GM12878 (cell line): ENCODE results near the gene CTRL. TPM values are rescaled to one million over a fixed set of nuclear protein-coding genes. Genes with fewer than 3 reads are reported as not detected.

Experiments used
- ATAC-seq: fragments of 200-7000 bp; cut with Tn5 transposase; 3 replicates; pipeline ENCODE4 v1.9.1; 2020; ENCODE audit warnings: mild to moderate bottlenecking, moderate library complexity
- BruUV-seq: library from RNA; stranded (reverse); fragments of 400-500 nt; replicated peaks from 2 replicates; lab custom pipeline; 2021; lab: Mats Ljungman, UMichigan
- CTCF ChIA-PET: fragments of 300-600 bp; sonication (Branson Sonifier 250); formaldehyde crosslinking; extraction: SDS; loops from one replicate; lab custom pipeline; 2021; ENCODE audit warnings: inconsistent platforms; lab: Yijun Ruan, JAX
- POLR2A ChIA-PET: fragments of 350-600 bp; formaldehyde crosslinking; extraction: SDS; loops from one replicate; lab custom pipeline; 2021; ENCODE audit warnings: inconsistent platforms; lab: Charles Lee
- RAD21 ChIA-PET: fragments of 300-600 bp; sonication (Branson Sonifier 250); formaldehyde crosslinking; loops from one replicate; lab custom pipeline; 2023; ENCODE audit warnings: antibody characterized with exemption; ENCODE audit not compliant: unreplicated experiment; lab: Charles Lee
- SMC1A ChIA-PET: fragments of 300-600 bp; sonication (Branson Sonifier 250); formaldehyde crosslinking; loops from one replicate; lab custom pipeline; 2023; ENCODE audit not compliant: unreplicated experiment, uncharacterized antibody; lab: Charles Lee
- DNase-seq: peaks from one replicate; pipeline ENCODE4 v3.0.0-alpha.2; 2011; ENCODE audit warnings: low read depth, low spot score
- FAIRE-seq: peaks from 3 replicates; lab custom pipeline; 2011; peaks lifted over from hg19 to GRCh38; lab: Jason Lieb, UNC
- H2AFZ ChIP-seq: 2 replicates; pipeline ENCODE4 v1.6.0; 2011; ENCODE audit warnings: low read depth, low read length, control low read depth; ENCODE audit not compliant: control insufficient read depth
- H3K27ac ChIP-seq: 2 replicates; pipeline ENCODE4 v1.5.1; 2011; ENCODE audit warnings: control low read depth; ENCODE audit not compliant: control insufficient read depth, insufficient read depth
- H3K27me3 ChIP-seq, 2 experiments: replicated peaks in 1 of 2; 2 replicates each; pipeline versions ENCODE4 v1.6.0 to v1.6.1; 2011; ENCODE audit warnings: low read length in 1 of 2; ENCODE audit not compliant: control insufficient read depth in 2 of 2, insufficient read depth in 2 of 2
- H3K36me3 ChIP-seq, 2 experiments: 2 replicates each; pipeline ENCODE4 v1.5.1; 2011; ENCODE audit warnings: low read length in 1 of 2; ENCODE audit not compliant: control insufficient read depth in 2 of 2, insufficient read depth in 2 of 2
- H3K4me1 ChIP-seq: 2 replicates; pipeline ENCODE4 v1.6.1; 2011; ENCODE audit warnings: mild to moderate bottlenecking, low read length, moderate library complexity, mixed read lengths; ENCODE audit not compliant: control insufficient read depth, insufficient read depth
- H3K4me2 ChIP-seq: 2 replicates; pipeline ENCODE4 v1.6.0; 2011; ENCODE audit warnings: control low read depth; ENCODE audit not compliant: control insufficient read depth, insufficient read depth
- H3K4me3 ChIP-seq: fragments of 200-600 bp; sonication (generic); 2 replicates; pipeline ENCODE4 v1.5.1; 2016
- H3K79me2 ChIP-seq: 2 replicates; pipeline ENCODE4 v1.6.0; 2011; ENCODE audit warnings: low read length; ENCODE audit not compliant: control insufficient read depth, insufficient read depth
- H3K9ac ChIP-seq: 2 replicates; pipeline ENCODE4 v1.8.0; 2011; ENCODE audit warnings: low read length, control low read depth, mixed read lengths; ENCODE audit not compliant: control insufficient read depth, insufficient read depth
- H3K9me3 ChIP-seq: replicated peaks from 3 replicates; pipeline ENCODE4 v1.5.1; 2011; ENCODE audit warnings: mild to moderate bottlenecking, low read length; ENCODE audit not compliant: control insufficient read depth, insufficient read depth
- H4K20me1 ChIP-seq: 2 replicates; pipeline ENCODE4 v1.6.0; 2011; ENCODE audit not compliant: control insufficient read depth, insufficient read depth
- BHLHE40 ChIP-seq, 2 experiments: fragments of 450-650 bp in 1 of 2; IDR thresholded peaks; 2 replicates each; pipeline ENCODE4 v1.6.1; 2011 to 2017; ENCODE audit warnings: low read depth in 2 of 2, borderline replicate concordance in 1 of 2, improper control_type of control experiment in 1 of 2, low read length in 1 of 2, mild to moderate bottlenecking in 1 of 2
- TBL1XR1 ChIP-seq: IDR thresholded peaks from 2 replicates; pipeline ENCODE4 v1.6.1; 2012; ENCODE audit warnings: low read depth, low read length, improper control_type of control experiment
- WGBS: methylation state at CpG from one replicate; pipeline ENCODE4 v1.1.6; 2016; ENCODE audit warnings: low lambda C conversion rate; ENCODE audit not compliant: insufficient replicate concordance, insufficient coverage; ENCODE audit errors: missing lambda C conversion rate; 5-methylcytosine and 5-hydroxymethylcytosine counted together
- in situ Hi-C: fragments of 300-500 bp; cut with MboI; formaldehyde crosslinking; loops from 9 replicates; pipeline ENCODE4 v1.14.3; 2018; ENCODE audit warnings: mixed read lengths
- intact Hi-C: fragments of 100-400 bp; cut with micrococcal nuclease; formaldehyde crosslinking; loops from one replicate; pipeline ENCODE4 v1.14.2; 2022; ENCODE audit not compliant: unreplicated experiment
- polyA plus RNA-seq, 11 experiments: library from polyadenylated mRNA; depleted of rRNA in 4 of 11; unstranded in 6 of 11; stranded (reverse) in 5 of 11; fragments of >200 nt; fragmentation: Nextera tagmentation in 4 of 11; fragmentation: Illumina TruSeq in 1 of 11; extraction: Ambion mirVana in 4 of 11; extraction: Trizol in 1 of 11; gene quantifications; 1 replicate in 1 of 11; 2 replicates in 10 of 11; pipeline versions ENCODE4 v1.2.1 to v1.2.3, GENCODE V29; 2011 to 2016; ENCODE audit warnings: inconsistent platforms in 2 of 11, missing spikeins in 2 of 11, low read depth in 1 of 11
- total RNA-seq, 4 experiments: library from RNA; depleted of rRNA in 3 of 4; stranded (reverse); fragments of >200 nt in 3 of 4; fragmentation: Illumina TruSeq in 1 of 4; extraction: Trizol in 1 of 4; gene quantifications; 2 replicates each; pipeline versions ENCODE4 v1.2.1 to v1.2.3, GENCODE V29; 2013 to 2021
- TF ChIP-seq, protein P1 (sequence below): fragments of 450-650 bp; formaldehyde crosslinking; IDR thresholded peaks from 2 replicates; pipeline ENCODE4 v1.4.0; 2020; ENCODE audit warnings: mild to moderate bottlenecking, moderate library complexity

Gene CTRL
- total and polyA plus RNA-seq, 10 of the 15 experiments (the other 5 are each of a cell fraction or from before 2014, with no cell fraction given), result 1.1 to 4.9 (median 2.6) TPM

DNA sequence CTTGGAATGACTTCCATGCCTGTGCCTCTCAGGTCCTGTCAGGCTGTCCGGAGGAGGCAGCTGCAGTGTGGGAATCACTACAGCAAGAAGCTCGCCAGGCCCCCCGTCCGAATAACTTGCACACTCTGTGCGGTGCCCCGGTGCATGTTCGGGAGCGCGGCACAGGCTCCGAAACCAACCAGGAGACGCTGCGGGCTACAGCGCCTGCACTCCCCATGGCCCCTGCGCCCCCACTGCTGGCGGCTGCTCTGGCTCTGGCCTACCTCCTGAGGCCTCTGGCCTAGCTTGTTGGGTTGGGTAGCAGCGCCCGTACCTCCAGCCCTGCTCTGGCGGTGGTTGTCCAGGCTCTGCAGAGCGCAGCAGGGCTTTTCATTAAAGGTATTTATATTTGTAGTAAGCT is 45.7 kb downstream of the CTRL start:
- H4K20me1 ChIP-seq, result no peaks in the 10 kb centered on the region
- no peak overlapping the region for H3K9ac ChIP-seq
- RAD21 ChIA-PET, result interaction anchor here (1.1 kb wide), 1 partner anchor 11 kb away, joined by 3 read pairs; no protein-coding TSS in a partner anchor
- no peaks in the 10 kb centered on the region for H3K27me3 ChIP-seq
- CTCF ChIA-PET, result interaction anchor here (1.1 to 5.6 kb wide), 3 partner anchors 11 to 155 kb away, joined by 4 to 39 read pairs (median 5); partner anchors contain the start of gene EDC4
- peaks cover 9 to 29% of the 10 kb centered on the region in 2 experiments; a peak in 3 of 4 replicates for H3K36me3 ChIP-seq
- no TSS peak for BruUV-seq
- TF ChIP-seq BHLHE40 (IDR thresholded peaks at IDR 0.05; ENCODE audit: borderline replicate concordance in 1 of 2, low read depth in 2 of 2, low read length in 1 of 2) (no peak), TBL1XR1 (no peak)
- TF ChIP-seq, protein P1, sequence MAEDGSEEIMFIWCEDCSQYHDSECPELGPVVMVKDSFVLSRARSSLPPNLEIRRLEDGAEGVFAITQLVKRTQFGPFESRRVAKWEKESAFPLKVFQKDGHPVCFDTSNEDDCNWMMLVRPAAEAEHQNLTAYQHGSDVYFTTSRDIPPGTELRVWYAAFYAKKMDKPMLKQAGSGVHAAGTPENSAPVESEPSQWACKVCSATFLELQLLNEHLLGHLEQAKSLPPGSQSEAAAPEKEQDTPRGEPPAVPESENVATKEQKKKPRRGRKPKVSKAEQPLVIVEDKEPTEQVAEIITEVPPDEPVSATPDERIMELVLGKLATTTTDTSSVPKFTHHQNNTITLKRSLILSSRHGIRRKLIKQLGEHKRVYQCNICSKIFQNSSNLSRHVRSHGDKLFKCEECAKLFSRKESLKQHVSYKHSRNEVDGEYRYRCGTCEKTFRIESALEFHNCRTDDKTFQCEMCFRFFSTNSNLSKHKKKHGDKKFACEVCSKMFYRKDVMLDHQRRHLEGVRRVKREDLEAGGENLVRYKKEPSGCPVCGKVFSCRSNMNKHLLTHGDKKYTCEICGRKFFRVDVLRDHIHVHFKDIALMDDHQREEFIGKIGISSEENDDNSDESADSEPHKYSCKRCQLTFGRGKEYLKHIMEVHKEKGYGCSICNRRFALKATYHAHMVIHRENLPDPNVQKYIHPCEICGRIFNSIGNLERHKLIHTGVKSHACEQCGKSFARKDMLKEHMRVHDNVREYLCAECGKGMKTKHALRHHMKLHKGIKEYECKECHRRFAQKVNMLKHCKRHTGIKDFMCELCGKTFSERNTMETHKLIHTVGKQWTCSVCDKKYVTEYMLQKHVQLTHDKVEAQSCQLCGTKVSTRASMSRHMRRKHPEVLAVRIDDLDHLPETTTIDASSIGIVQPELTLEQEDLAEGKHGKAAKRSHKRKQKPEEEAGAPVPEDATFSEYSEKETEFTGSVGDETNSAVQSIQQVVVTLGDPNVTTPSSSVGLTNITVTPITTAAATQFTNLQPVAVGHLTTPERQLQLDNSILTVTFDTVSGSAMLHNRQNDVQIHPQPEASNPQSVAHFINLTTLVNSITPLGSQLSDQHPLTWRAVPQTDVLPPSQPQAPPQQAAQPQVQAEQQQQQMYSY (CRISPR knock-in tag), result no peak
- no peaks in the 10 kb centered on the region for H3K4me1 ChIP-seq
- H3K79me2 ChIP-seq, result no peaks in the 10 kb centered on the region
- ATAC-seq (no peak), DNase-seq (no peak), FAIRE-seq (no peak)
- H3K4me2 ChIP-seq, result no peak overlapping the region
- in situ Hi-C loops, result no loop called here
- H3K4me3 ChIP-seq, result no peak overlapping the region
- no peaks in the 10 kb centered on the region for H3K9me3 ChIP-seq
- no peak overlapping the region for H3K27ac ChIP-seq
- intact Hi-C loops, result no loop called here
- POLR2A ChIA-PET, result no interaction called here
- SMC1A ChIA-PET, result no interaction called here
- WGBS, result over 99% methylated on average over 19 of the region's 19 CpGs
- H2AFZ ChIP-seq, result no peak overlapping the region
